AML-193 (cell line): ENCODE results near the gene NAPA.

ENCODE experiments used
- DNase-seq, 2 experiments: peaks; one replicate each; lab custom pipeline; 2025; lab: John Stamatoyannopoulos, UW

NAPA gene

GRCh38 chr19:47499863-47500830, 14.7 kb downstream of the NAPA start:
- no peak for DNase-seq

GRCh38 chr19:47499371-47499770, 15.5 kb downstream of the NAPA start:
- no peak for DNase-seq

GRCh38 chr19:47498561-47498960, 16.3 kb downstream of the NAPA start:
- no peak for DNase-seq

DNA sequence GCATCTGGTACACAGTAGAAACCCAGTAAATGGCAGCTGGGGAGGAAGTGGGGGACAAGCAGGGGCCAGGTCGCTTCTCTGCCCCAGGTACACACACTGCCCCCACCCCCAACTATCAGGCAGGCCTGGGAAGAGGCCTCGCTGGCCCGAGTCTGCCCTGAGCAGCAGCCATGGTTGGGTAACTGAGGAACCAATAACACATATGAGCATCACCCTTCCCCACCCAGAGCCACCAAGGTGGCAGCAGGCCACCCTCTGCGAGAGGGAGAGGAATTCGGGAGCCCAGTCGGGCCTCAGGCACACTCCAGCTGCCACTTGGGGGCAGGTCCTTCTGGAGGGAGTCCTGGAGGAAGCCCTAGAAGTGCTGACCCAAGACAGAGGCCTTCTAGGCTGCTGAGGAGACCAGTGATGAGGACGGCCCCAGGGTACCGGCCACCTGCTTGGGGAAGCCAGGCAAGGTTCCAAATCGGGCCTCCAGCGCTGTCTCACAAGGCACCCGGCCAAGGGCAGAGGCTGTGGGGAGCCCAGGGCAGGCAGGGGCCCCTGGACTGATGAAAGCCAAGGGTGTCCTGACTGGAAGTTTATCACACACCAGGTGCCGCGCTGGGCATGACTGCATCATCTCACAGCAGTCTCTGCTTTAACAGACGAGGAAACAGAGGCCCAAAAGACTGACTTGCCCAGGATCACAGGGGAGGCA, 16.9 kb downstream of the NAPA start:
- DNase-seq, result no peak

GRCh38 chr19:47497050-47497766, 17.7 kb downstream of the NAPA start:
- DNase-seq, result no peak

DNA sequence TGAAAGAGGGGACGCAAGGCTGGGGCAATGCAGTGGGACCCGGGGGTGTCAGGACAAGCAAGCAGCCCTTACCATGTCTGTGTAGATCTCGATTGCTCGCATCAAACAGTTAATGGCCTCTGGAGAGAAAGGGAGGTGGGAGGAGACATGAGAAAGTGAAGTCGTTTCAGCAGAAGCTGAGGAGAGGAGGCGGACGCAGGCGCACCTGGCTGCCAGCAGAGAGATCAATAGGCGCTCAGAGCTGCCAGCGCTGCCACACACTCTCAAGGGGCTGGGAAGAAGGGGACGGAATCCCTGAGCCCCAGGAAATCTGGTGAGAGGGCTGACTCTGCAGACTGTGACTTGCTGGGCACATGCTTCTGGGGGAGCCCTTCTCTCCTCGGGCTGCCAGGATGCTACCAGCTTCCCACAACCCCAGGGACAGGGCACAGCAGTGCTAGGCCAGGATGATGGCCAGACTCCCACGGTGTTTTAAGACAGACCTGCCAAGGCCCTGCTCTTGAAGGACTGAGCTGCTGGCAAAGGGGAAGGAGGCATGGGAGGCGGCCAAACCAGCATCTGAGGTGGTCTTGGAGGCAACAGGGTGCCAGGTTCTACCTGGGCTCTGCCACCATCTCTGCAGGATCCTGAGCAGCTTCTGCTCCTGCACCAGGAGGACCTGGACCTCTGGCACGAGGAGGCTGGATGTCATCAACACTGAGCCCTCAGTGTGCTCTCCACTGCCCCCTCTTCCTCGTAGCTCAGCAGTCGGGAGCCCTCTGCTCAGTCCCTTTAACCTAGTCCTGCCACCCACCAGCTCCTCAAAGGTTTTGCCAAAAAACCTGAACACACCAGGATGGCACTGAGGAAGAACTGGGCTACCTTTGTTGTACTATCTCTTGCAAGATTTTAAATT, 19.1 kb downstream of the NAPA start:
- no peak for DNase-seq

GRCh38 chr19:47494729-47495128, 20.1 kb downstream of the NAPA start:
- no peak for DNase-seq

GRCh38 chr19:47494211-47494547, 20.7 kb downstream of the NAPA start:
- DNase-seq, result no peak

DNA sequence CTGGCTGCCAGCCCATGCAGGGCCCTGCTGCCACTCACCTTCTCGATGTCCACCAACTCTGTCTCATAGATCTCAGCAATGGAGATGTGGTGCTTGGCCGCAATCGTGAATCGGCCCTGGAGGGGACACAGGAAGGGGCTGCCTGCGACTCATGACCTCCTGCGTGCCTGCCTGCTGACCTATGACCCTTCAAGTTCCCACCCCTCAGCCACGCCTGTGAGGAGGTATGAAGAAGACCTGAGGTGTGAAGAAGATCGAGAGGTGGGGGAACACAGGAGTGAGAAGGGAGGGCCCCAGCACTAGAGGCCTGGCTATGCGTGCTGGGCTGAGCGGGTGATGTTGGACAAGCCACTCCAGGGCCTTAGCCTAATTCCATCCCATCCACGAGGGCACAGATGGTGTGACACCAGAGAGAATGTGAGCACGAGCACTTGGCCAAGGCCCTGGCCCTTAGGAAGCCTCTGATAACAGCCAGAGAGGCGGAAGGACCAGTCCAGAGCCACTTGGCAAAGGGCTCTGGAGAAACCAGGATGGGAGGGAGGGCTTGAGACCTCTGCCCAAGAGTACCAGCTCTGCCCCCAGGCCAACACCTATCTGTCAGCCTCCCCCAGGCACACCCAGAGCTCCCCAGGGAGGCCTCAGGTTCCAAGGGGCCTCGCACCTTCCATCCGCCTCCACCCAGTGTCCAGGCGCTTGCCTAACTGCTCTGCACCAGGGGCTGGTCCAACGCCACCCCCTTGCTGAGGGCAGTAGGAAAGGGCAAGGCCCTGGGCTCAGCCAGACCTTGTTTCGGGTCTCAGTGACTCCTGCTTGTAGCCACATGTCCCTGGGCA, 21.3 kb downstream of the NAPA start:
- DNase-seq, result no peak

DNA sequence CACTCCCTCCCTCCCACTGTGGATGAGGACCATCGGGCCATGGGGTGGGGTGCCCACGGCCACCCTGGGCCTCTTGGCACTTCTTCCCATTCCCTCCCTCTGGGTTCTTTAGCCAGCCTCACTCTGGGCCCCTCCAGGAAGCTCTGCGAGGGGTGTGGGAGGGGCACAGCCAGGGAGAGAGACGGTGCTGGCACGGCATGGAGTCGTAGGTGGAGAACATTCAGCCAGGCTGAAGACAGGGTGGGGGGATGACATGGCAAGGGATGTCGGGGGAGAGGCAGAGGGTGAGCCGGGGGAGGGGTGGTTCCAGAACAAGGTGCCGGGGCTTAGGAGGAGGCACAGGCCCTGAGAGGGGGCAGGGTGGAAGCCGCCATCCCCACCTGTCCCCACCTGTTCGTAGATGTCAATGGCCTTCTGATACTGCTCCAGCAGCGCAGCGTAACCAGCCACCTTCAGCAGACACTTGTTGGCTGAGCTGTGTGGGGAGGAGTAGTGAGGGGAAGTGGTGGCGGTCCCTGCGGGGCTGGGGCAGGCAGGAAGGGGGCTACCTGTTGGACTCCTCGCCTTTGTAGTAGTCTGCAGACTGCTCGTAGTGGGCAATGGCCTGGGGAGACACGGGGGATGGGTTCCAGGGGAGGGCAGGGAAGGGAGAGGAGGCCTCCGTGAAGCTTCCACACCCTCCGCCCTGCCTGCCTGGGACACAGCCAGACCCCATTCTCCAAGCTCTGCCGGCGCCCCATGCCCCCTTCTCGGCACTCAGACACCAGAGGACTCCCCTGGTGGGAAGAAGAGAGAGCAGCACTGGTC, 22.1 kb downstream of the NAPA start:
- no peak for DNase-seq

- DNase-seq, result no peak
Observed at GRCh38 chr19:47492137-47492533, 22.7 kb downstream of the NAPA start.

DNA sequence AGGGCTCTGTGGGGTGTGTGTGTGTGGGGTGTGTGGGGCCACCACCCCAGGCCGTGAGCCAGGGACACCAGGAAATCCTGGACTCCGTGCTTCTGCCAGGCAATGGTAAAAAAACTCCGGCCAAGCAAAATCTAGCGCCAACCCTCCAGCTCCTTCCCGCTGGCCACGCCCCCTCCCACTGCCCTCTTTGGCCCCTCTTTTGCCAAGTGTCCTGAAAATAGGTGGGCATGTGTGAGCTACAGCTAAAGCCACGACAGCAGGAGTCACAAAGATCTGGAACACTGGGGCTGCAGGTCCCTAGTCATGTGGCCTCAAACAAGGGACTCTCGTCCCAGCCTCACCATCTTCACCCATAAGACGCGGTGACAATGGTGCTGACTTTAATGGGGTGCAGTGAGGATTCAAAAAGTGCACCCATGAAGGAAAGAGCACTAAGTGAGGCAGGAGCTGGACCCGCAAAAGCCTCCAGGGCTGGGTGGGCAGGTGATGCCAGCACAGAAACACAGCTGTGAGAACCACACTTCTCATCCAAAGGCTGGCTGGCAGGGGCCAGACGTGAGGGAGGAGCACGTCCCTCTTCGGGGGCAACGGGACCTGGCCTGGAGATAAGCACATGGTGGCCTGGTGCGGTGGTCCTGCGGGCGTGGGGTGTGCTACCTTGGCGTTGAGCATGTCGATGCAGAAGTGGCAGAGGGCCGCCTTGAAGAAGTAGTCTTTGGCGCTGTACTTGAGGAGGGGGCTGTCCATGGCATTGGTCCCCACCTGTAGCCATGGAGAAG, 23.3 kb downstream of the NAPA start:
- no peak for DNase-seq

GRCh38 chr19:47490847-47491246, 24.0 kb downstream of the NAPA start:
- DNase-seq, result no peak

DNA sequence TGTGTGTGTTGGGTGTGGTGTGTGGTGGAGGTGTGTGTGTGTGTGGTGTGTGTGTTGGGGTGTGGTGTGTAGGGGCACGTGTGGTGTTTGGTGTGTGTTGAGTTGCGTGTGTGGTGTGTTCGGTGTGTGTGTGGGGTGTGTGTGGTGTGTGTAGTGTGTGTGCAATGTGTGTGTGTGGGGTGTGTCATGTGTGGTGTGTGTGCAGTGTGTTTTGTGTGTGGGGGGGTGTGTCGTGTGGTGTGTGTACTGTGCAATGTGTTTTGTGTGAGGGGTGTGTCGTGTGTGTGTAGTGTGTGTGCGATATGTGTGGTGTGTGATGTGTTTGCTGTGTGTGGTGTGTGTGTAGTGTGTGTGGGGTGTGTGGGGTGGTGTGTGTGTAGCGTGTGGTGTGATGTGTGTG, 24.8 kb downstream of the NAPA start:
- DNase-seq, result no peak

GRCh38 chr19:47489072-47489914, 25.6 kb downstream of the NAPA start:
- DNase-seq, result no peak

DNA sequence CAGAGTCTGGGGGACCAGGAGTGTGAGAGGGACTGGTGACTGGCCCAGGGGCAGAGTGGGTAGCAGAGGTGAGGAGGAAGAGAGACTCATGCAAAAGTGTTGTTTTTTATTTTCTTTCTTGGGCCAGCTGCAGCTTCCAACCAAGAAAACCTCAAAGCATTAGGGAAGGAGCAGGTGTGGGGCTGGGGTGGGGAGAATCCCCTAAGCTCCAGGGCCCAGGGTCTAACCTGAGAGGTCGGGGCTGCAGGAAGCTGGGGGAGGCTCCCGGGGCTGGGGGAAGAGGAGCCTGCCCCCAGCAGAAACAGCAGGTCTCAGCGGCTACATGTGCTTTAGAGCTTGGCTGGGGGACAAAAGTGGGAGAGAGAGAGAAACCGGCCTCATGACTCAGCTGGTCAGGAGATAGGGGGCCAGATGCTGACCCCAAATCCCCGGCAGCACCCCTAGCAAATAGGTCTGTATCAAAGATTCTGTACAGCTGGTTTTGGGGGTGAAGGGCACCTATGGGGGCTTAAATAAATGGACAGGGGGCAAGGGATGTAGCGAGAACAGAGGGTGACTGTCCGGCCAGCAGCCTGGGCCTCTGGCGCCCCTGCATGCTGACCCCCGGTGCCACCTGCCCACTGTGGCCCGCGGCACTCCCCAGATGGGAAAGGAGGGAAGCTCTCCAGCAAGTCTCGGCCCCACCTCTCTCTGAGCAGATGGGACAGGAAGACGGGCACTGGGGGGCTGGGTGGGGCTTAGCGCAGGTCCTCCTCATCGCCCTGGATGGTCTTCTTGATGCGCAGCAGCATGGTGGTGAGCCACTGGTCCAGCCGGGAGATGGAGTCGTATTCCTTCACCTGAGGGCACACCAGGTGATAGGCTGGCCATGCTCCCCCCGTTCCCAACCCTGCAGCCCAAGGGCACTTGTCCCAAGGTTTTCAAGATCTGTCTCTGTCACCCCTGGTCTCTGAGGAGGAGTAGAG, 27.0 kb downstream of the NAPA start:
- no peak for DNase-seq

DNA sequence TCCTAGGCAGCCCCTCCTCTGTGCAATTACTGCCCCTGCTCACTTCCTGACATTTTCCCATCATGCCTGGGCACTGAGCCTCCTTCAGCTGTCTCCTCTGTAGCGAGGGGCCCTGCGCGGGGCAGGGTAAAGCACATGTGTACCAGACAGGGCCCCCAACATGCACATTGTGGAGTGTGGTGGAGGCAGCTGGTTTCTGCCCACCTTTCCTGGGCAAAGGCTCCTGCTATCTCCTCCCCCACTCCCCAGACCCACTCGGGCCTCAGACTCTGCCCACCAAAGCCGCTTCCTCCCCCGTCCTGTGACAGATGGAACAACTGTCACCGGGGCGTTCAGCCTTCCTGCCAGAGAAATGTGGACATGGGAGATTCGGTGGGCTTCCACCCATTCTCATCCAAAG, 28.0 kb downstream of the NAPA start:
- no peak for DNase-seq
